Osteocyte (in vitro differentiated cells): Measurements from ENCODE around the gene VPS26B. TPM values are rescaled to one million over a fixed set of nuclear protein-coding genes. Genes with fewer than 3 reads are reported as not detected.

Experiments used
- DNase-seq: peaks from one replicate; pipeline ENCODE4 v3.0.0; 2021; ENCODE audit warnings: mixed read lengths; ENCODE audit not compliant: unreplicated experiment; ENCODE audit errors: extremely low spot score
- H3K27ac Mint-ChIP-seq: one replicate; pipeline ENCODE4 v1.8.0; 2021; ENCODE audit warnings: mild to moderate bottlenecking, mixed read lengths; ENCODE audit not compliant: unreplicated experiment
- H3K27me3 Mint-ChIP-seq: one replicate; pipeline ENCODE4 v1.8.0; 2021; ENCODE audit warnings: mixed read lengths; ENCODE audit not compliant: unreplicated experiment
- H3K36me3 Mint-ChIP-seq: one replicate; pipeline ENCODE4 v1.8.0; 2021; ENCODE audit warnings: mixed read lengths; ENCODE audit not compliant: unreplicated experiment
- H3K4me1 Mint-ChIP-seq: one replicate; pipeline ENCODE4 v1.8.0; 2021; ENCODE audit warnings: mixed read lengths; ENCODE audit not compliant: unreplicated experiment
- H3K4me3 Mint-ChIP-seq: one replicate; pipeline ENCODE4 v1.8.0; 2021; ENCODE audit warnings: mild to moderate bottlenecking, moderate library complexity, mixed read lengths; ENCODE audit not compliant: unreplicated experiment
- H3K9me3 Mint-ChIP-seq: one replicate; pipeline ENCODE4 v1.8.0; 2021; ENCODE audit warnings: mixed read lengths; ENCODE audit not compliant: unreplicated experiment
- CTCF ChIP-seq: fragments of 200-600 bp; sonication (generic); IDR thresholded peaks from 2 replicates; pipeline ENCODE4 v1.5.0; 2021; ENCODE audit warnings: antibody characterized with exemption, mild to moderate bottlenecking, moderate library complexity
- total RNA-seq: library from RNA; stranded (reverse); gene quantifications from 2 replicates; pipeline ENCODE4 v1.2.1, GENCODE V29; 2021

VPS26B gene
- total RNA-seq, 1 donor from 2014 or later, result 54.3 TPM

DNA sequence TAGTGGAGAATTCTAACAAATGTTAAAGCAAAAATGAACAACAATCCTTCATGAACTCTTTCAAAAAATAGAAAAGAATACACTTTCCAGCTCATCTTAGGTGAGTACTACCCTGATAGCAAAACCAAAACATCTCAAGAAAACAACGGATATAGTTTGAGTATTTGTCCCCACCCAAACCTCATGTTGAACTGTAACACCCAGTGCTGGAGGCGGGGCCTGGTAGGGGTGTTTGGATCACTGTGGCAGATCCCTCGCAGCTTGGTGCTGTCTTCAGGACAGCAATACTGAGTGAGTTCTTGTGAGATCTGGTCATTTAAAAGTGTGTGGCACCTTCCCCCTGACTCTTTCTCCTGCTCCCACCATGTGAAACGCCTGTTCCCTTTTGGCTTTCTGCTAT is 27.7 kb upstream of the VPS26B start:
- DNase-seq, result no peak
- peaks cover 33% of the 10 kb centered on the region for H3K36me3 Mint-ChIP-seq
- no peak overlapping the region for H3K4me3 Mint-ChIP-seq
- no peaks in the 10 kb centered on the region for H3K27me3 Mint-ChIP-seq
- TF ChIP-seq CTCF, result no peak
- H3K9me3 Mint-ChIP-seq, result no peaks in the 10 kb centered on the region
- H3K4me1 Mint-ChIP-seq, result no peaks in the 10 kb centered on the region
- no peak overlapping the region for H3K27ac Mint-ChIP-seq

DNA sequence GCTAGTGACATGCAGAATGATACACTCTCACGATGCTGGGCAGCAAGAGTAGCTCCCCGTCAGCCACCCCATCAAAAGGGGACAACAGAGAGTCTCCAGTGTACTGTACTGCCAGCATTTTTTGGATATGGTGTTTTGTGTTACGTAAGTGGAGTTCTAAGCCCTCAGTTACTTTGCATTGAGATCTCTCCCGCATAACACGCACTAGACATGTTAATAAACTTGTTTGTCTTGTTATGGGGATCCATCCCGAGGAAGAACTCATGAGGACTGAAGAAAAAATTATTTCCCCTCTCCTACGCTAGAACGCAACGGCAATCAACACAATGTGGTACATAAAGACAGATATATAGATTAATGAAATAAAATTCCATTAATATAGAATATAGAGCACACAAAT is 24.9 kb upstream of the VPS26B start:
- peaks cover 25% of the 10 kb centered on the region for H3K36me3 Mint-ChIP-seq

DNA sequence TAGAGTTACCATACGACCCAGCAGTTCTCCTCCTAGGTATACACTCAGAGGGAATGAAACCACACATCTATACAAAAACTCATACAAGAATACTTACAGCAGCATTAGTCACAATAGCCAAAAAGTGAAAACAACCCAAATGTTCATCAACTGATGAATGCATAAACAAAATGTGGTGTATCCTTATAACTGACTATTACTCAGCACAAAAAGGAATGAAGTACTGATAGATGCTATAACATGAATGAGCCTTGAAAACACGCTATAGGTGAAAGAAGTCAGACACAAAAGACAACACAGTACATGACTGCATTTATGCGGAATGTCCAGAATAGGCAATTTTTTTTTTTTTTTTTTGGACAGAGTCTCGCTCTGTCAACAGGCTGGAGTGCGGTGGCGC is 23.8 kb upstream of the VPS26B start:
- Mint-ChIP-seq H3K4me3 (no peak overlapping the region), H3K36me3 (peaks cover 28% of the 10 kb centered on the region), H3K9me3 (no peaks in the 10 kb centered on the region), H3K27ac (no peak overlapping the region), H3K4me1 (no peaks in the 10 kb centered on the region), H3K27me3 (no peaks in the 10 kb centered on the region)
- TF ChIP-seq CTCF, result no peak
- no peak for DNase-seq

More for the DNA sequence above, 24.9 kb upstream of the VPS26B start:
- H3K4me3 Mint-ChIP-seq, result no peak overlapping the region
- DNase-seq, result no peak
- H3K9me3 Mint-ChIP-seq, result no peaks in the 10 kb centered on the region
- no peak overlapping the region for H3K27ac Mint-ChIP-seq
- TF ChIP-seq CTCF, result no peak
- H3K4me1 Mint-ChIP-seq, result no peaks in the 10 kb centered on the region
- H3K27me3 Mint-ChIP-seq, result no peaks in the 10 kb centered on the region

DNA sequence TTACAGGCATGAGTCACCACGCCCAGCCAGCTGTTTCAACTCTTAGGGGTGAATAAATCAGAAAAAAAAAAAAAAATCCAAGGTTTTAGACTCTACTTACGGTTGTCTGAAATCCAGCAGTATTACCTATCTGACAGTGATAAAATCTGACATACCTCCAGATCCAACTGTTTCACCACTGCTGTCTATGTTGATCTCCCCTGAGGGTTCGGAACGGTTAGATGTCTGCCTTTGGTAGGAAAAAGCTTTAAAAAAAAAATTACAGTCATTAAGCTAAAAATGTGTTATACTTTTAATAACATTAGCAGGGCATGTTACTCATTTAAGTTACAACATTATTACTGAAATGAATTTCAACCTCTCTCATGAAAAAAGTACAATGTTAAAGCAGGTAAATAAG is 21.8 kb upstream of the VPS26B start:
- peaks cover 31% of the 10 kb centered on the region for H3K36me3 Mint-ChIP-seq
- H3K27ac Mint-ChIP-seq, result no peak overlapping the region
- no peak overlapping the region for H3K4me3 Mint-ChIP-seq
- no peak for TF ChIP-seq CTCF
- no peaks in the 10 kb centered on the region for H3K4me1 Mint-ChIP-seq
- no peak for DNase-seq
- H3K9me3 Mint-ChIP-seq, result no peaks in the 10 kb centered on the region
- H3K27me3 Mint-ChIP-seq, result no peaks in the 10 kb centered on the region

DNA sequence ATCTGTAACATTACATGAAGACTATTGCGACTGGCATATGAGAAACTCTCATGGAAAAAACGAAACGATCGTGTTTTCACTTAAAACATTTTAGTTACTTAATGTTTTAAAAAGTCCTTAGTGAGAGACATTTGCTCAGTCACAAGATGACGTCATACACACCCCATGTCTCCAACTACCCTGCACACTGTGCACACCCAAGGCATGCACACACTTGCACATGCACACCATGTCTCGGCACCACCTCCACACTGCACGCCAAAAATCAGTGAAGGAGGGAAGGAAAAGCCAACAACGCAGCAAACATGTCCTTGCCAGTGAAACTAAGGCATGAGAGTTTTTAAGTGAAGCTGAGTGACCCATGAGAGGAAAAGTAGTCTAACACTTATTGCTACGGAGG is 18.7 kb upstream of the VPS26B start:
- no peaks in the 10 kb centered on the region for H3K27me3 Mint-ChIP-seq
- H3K27ac Mint-ChIP-seq, result no peak overlapping the region
- no peaks in the 10 kb centered on the region for H3K9me3 Mint-ChIP-seq
- peaks cover 39% of the 10 kb centered on the region for H3K36me3 Mint-ChIP-seq
- no peak for DNase-seq
- H3K4me1 Mint-ChIP-seq, result no peaks in the 10 kb centered on the region
- H3K4me3 Mint-ChIP-seq, result no peak overlapping the region
- TF ChIP-seq CTCF, result no peak
